Cardiac muscle cell (in vitro differentiated cells and primary cell): ENCODE results near the gene HAPLN3. TPM values are rescaled to one million over a fixed set of nuclear protein-coding genes. Genes with fewer than 3 reads are reported as not detected.

Experiments
- DNase-seq, 2 donors: peaks; one replicate each; pipeline versions ENCODE4 v3.0.0 to v3.0.0-alpha.2; 2010 to 2017; ENCODE audit warnings: low read depth in 1 of 2, low spot score in 1 of 2
- H3K27ac ChIP-seq: fragments of 200-600 bp; sonication (generic); 2 replicates; pipeline ENCODE4 v1.5.1; 2016
- H3K27me3 ChIP-seq: fragments of 200-600 bp; sonication (generic); 2 replicates; pipeline ENCODE4 v1.6.0; 2016; ENCODE audit warnings: control low read depth
- H3K36me3 ChIP-seq: fragments of 200-600 bp; sonication (generic); 2 replicates; pipeline ENCODE4 v1.5.1; 2016; ENCODE audit warnings: control low read depth
- H3K4me1 ChIP-seq: fragments of 200-600 bp; sonication (generic); 2 replicates; pipeline ENCODE4 v1.8.1; 2017; ENCODE audit warnings: low read depth, mild to moderate bottlenecking, mixed run types
- H3K4me3 ChIP-seq: fragments of 200-600 bp; sonication (generic); 2 replicates; pipeline ENCODE4 v1.5.1; 2016; ENCODE audit warnings: mild to moderate bottlenecking
- H3K9me3 ChIP-seq: fragments of 200-600 bp; sonication (generic); 2 replicates; pipeline ENCODE4 v1.5.1; 2017; ENCODE audit warnings: low read depth, mild to moderate bottlenecking, control low read depth
- CTCF ChIP-seq: IDR thresholded peaks from 2 replicates; pipeline ENCODE4 v1.5.1; 2012; ENCODE audit warnings: low read depth, mild to moderate bottlenecking, low read length
- polyA plus RNA-seq: library from polyadenylated mRNA; unstranded; fragments of >200 nt; fragmentation: Nextera tagmentation; extraction: Ambion mirVana; gene quantifications from 2 replicates; pipeline ENCODE4 v1.2.1, GENCODE V29; 2016
- total RNA-seq: library from RNA; depleted of rRNA; stranded (reverse); fragments of >200 nt; gene quantifications from 2 replicates; pipeline ENCODE4 v1.2.3, GENCODE V29; 2016

Gene HAPLN3
- total and polyA plus RNA-seq, 2 experiments from 2014 or later, result 6.8 to 21.7 TPM

GRCh38 chr15:88888719-88889118, 6.6 kb downstream of the HAPLN3 start:
- no peaks in the 10 kb centered on the region for H3K27me3 ChIP-seq
- no peak for TF ChIP-seq CTCF
- H3K27ac ChIP-seq, result no peak overlapping the region
- no peaks in the 10 kb centered on the region for H3K4me1 ChIP-seq
- no peaks in the 10 kb centered on the region for H3K9me3 ChIP-seq
- no peaks in the 10 kb centered on the region for H3K36me3 ChIP-seq
- DNase-seq, result no peak
- no peak overlapping the region for H3K4me3 ChIP-seq

GRCh38 chr15:88887068-88887580, 8.2 kb downstream of the HAPLN3 start:
- Histone ChIP-seq H3K27ac (no peak overlapping the region), H3K27me3 (no peaks in the 10 kb centered on the region), H3K4me3 (no peak overlapping the region), H3K4me1 (no peaks in the 10 kb centered on the region), H3K36me3 (no peaks in the 10 kb centered on the region), H3K9me3 (no peaks in the 10 kb centered on the region)
- TF ChIP-seq CTCF, result no peak
- DNase-seq, result no peak

- Histone ChIP-seq H3K4me1 (no peaks in the 10 kb centered on the region), H3K27me3 (no peaks in the 10 kb centered on the region), H3K27ac (no peak overlapping the region), H3K4me3 (no peak overlapping the region), H3K9me3 (no peaks in the 10 kb centered on the region), H3K36me3 (no peaks in the 10 kb centered on the region)
- TF ChIP-seq CTCF, result no peak
- DNase-seq, result peak in 1 of 2 donors; percentile 66
These were observed 12.6 kb downstream of the HAPLN3 start for GRCh38 chr15:88882785-88883184.

- H3K9me3 ChIP-seq, result no peaks in the 10 kb centered on the region
- DNase-seq, result no peak
- no peaks in the 10 kb centered on the region for H3K4me1 ChIP-seq
- no peaks in the 10 kb centered on the region for H3K27me3 ChIP-seq
- H3K4me3 ChIP-seq, result no peak overlapping the region
- TF ChIP-seq CTCF, result no peak
- no peak overlapping the region for H3K27ac ChIP-seq
- H3K36me3 ChIP-seq, result no peaks in the 10 kb centered on the region
These were observed 13.6 kb downstream of the HAPLN3 start for GRCh38 chr15:88881775-88882174.

GRCh38 chr15:88880944-88881740, 14.2 kb downstream of the HAPLN3 start:
- H3K4me3 ChIP-seq, result no peak overlapping the region
- no peak for TF ChIP-seq CTCF
- no peaks in the 10 kb centered on the region for H3K36me3 ChIP-seq
- no peaks in the 10 kb centered on the region for H3K4me1 ChIP-seq
- H3K27ac ChIP-seq, result no peak overlapping the region
- H3K9me3 ChIP-seq, result no peaks in the 10 kb centered on the region
- no peak for DNase-seq
- no peaks in the 10 kb centered on the region for H3K27me3 ChIP-seq
